EH (cell line): Measurements from ENCODE around the gene TRIP6.
"Not testable (repeated sequence)": the region's sequence is repeated elsewhere in the genome, so short reads cannot be mapped to it uniquely, and the experiment has no call there.

Source experiments
- DNase-seq: peaks from one replicate; pipeline ENCODE4 v3.0.0-alpha.2; 2015; ENCODE audit warnings: low read depth

Gene TRIP6

DNA sequence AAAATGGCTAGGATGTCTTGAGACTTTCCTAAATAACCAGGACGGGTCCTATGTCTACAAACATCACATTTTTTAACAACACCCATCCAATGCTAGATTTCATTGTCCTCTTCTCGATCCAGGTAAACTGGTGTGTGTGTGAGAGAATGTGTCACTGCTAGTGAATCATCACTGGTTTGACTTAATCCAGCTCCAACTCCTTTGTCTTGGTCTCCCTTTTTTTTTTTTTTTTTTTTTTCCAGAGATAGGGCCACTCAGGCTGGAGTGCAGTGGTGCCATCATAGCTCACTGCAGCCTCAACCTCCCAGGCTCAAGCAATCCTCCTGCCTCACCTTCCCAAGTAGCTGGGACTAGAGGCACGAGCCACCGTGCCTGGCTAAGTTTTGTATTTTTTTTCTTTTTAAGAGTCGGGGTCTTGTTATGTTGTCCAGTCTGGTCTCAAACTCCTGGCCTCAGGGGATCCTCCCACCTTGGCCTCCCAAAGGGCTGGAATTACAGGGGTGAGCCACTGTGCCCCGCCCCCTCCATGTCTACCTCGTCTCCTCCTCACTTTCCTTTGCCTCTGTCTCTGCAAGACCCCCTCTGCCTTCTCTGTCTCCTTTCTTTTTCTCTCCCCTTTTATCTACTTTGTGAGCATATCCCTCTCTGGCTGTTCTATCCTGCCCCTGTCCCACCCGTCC, 24.5 kb downstream of the TRIP6 start:
- peak; percentile 29 for DNase-seq

DNA sequence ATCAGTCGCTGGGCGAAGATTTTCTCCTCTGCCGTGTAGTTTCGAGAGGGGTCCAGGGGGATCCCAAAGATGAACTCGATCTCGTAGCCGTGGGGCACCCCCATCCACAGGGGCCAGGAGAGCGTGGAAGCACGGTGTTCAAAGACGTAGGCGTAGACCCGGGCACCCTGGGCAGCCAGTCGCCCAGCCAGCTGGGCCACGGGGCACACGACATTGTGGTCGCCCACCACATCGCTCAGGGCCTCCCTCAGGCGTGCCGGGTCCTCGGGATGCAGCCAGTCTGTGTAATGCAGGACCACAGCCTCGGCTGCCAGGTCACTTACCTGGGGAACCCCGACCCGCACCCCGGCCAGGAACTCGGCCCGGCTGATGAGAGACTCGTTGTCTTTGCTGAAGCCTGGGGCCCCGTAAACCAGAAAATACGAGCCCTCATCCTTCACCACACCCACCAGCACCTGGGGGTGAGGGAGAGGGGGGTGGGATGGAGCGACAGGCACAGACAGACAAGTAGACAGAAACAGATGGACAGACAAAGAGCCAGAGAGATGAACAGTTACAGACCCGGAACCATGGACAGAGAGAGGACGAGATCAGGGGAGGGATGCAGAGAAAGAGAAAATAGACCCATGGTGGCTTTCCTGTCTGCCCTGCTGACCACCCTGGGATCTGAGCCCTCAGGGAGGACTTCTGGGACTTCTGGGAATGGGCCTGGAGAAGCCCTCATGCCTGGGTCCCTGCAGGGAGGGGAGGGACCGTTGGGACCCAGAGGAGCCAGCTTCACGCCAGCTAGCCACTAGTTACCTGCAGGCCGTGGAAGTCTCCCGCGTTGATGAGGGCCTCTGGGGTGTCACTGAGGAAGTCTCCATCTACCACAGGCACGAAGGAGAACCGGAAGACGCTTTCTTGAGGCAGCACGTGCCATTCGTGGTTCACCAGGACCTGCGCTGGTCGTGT, 25.5 kb downstream of the TRIP6 start:
- DNase-seq = no peak

DNA sequence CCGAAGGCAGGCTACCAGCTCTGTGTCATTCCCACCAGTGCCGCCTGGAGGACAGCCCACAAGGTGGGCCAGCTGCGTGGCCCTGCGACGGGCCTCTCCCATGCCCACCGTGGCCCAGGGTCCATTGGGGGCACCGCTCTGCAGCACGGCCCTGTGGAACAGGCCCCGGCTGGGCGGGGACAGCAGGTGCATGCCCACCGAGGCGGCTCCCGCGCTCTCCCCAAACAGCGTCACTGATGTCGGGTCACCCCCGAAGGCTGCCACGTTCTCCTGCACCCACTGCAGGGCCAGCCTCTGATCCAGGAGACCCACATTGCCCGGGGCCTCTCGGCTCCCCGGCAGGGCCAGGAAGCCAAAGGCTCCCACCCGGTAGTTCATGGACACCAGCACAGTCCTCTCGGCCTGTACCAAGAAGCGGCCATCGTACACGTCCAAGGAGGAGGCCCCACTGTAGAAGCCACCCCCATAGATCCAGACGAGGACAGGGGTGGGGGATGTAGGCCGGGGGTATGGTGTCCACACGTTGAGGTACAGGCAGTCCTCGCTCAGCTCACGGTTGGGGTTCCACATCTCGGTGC, 26.2 kb downstream of the TRIP6 start:
- DNase-seq = no peak

DNA sequence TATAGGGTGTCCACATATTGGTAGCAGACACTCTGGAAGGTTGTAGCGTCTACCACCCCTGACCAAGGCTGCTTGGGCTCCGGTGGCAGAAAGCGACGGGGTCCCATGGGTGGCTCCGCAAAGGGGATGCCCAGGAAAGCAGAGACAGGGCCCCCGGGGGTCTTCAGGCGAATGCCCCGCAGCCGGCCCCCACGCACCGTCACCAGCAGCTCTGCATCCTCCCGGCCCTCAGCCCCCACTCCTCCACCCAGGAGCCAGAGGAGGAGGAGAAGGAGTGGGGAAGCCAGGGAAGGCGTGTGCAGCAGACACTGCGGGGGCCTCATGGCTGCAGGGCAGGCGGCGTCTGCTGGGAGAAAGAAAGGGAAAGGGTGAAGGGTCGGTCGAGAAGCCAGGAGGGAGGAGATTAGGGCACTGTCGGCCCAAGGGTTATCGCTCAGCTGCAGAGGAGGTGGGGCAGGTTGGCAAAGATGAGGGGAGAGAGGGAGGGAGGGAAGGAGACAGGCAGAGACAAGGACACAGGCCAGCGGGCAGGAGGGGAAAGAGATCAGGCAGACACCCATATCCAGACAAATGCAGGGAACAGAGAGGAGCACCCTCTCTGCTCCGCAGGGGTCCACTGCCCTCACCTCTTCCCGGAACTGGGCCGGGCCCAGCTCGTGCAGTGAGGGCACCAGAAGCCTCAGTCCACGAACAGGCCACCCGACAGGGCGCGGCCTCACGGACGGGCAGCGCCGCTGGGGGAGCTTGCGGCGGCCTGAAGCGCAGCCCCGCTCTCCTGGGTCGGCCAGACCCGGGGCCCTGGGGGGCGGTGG, 26.9 kb downstream of the TRIP6 start:
- no peak for DNase-seq

DNA sequence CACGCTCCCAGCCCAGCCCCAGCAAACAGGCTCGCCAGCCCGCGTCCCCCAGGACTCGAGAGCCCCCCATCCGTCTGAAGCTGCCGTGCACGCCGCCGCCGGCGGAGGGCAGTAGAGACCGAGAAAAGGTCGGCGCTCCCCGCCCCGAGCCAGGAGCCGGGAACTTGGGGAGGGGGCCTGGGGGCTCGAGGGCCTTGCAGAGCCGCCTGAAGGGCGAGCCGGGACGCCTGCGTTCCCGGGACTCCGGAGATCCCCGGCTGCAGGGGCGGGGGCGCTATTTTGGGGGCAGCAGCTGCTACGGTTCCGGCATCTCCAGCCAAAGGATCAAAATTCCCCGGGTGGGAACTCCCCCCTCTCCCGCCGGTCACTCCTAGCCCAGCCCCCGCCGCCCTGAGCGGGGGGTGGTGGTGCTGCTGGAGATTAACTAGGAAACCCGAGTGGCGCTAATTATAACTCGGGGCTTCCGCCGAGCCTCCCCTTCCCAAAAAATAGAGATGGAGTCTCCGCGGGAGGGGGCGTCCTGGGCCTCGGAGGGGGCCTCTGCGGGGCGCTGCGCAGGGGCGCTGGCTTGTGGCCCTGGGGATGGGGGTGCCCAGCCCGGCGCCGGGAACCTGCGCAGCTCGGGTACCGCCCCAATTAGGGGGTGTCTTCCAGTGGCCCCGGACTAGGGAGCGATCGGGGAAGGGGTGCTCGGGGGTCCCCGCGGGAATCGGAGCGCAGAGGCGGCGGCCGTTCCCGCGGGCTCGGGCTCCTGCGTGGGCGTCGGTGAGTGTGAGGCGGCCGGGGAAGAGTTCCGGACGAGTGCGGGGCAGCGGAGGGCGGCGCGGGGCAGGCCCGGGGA, 27.9 kb downstream of the TRIP6 start:
- peak; percentile 18 for DNase-seq

DNA sequence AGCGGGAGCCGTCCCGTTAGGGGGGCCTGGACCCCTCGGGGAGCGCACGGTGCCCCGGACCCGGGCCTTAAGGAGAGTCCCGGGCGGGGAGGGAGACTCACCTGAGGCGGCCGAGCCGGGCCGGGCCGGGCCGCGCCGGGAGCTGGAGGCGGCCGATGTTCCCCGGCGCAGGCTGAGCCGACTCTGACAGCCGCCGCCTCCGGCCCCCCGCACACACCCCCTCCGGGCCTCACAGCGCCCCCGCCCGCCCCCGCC, 28.4 kb downstream of the TRIP6 start, which contains the start of gene ACHE:
TSS of gene ACHE (minus strand) at position 188 of the 255 bp plus-strand sequence. CDS start 1,656 bp downstream, outside the sequence.
- DNase-seq = no peak

DNA sequence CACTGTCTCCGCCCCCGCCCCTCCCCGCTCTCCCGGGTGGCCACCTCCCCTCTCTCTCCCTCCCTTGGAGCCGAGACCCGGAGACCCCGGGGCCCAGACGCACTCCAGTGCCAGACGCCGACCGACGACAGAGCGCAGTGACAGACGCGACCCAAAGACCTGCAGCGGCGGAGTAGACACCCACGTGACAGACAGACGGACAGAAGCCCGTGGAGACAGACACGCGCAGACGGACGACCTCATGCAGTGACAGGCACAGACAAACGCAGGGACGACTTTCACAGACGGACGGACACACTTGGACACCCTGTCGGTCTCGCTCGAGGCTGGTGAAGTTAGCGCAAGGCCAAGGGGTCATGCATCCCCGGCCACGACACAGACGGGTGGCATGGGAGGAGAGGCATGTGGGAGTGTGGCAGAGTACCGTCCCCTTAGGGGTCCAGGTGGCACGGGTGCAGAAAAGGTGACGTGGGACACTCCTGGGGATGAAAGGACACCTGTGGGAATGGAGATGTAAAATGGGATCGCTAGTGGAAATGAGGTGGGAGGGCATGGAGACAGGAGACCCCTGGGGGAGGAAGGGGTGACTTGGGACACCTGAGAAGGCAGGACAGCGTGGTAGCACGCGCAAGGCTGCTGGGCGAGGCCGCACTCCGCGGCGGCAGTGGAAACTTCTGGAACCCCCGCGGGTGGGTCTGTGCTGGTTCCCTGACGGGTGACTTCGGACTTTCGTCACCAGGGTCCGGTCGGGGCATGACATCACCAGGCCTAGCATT, 29.0 kb downstream of the TRIP6 start:
- DNase-seq = no peak

DNA sequence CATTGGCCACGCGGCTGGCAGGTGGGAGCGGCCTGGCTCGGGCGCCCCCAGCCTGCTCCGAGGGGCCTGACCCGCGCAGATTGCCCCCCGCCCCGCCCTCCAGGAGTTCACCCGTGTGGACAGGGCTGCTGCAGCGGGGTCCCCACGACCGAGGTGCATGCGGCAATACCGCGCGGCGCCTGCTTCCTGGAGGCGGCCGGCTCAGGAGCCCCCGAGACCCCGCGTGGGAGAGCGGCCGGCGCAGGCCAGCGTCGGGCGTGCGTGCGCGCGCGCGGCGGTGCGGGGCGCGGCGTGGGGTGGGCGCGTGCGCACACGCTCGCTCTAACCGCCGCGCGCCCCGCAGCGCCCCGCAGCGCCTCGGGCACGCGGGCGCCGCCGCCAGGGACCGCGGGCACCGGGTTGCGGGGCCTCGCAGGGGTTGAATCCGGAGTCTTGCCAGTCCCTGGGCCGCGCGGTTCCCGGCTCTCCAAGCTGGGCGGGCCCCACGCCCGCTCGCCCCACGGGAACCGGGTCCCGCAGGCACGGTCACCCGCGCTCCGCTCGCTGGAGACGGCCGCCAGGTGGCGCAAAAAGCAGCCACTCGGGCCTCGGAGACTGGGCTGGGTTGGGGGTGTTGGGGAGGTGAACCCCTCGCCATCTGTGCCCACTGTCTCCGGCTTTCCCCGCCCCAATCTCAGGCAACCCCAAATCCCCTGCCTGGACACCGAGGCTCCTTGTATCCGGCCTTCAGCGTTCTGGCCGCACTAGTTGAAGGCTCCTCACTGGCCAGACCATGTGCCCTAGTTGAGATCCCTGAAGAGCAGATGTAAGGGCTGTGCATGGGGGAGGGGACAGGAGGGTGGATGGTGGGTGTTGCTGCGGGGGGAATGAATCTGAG, 29.8 kb downstream of the TRIP6 start:
- DNase-seq = peak; percentile 32

DNA sequence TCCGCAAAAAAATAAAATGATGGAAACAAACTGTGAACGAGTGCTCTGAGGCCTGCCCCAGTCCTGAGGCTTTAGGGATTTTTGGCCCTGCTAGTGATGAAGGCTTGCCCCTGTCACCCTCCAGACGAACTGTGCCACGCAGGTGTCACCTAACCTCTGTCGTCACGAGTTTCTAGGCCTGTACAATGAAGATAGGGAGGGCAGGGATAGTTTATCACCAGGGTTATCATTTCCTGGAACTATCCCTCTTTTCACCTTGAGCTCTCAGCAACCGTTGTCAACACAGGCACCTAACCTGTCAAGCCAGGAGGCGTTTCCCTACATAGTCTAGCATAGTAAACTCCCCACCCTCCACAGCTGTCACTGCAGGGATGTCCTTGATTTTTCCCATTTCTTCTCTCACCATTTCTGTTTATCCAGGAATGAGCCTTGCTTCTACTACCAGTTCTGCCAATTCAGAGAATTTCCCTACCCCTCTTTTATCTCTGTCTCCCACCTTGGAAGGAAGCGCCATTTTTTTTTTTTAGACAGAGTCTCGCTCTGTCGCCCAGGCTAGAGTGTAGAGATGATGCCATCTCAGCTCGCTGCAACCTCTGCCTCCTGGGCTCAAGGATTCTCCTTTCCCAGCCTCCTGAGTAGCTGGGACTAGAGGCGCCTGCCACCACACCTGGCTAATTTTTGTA, 30.7 kb downstream of the TRIP6 start:
- no peak for DNase-seq

DNA sequence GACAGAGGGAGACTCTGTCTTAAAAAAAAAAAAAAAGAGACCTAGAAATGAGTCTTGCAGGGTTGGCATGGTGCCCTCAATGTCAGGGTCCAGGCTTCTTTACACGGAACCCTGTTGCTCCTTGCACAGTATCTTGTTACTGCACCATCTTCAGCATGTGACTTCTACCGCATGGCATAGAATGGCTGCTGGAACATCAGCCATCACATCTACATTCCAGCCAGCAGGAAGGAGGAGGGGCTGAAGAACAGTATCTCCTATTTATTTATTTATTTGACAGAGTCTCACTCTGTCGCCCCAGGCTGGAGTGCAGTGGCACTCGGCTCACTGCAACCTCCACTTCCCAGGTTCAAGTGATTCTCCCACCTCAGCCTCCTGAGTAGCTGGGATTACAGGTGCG, 32.2 kb downstream of the TRIP6 start:
- no peak for DNase-seq

DNA sequence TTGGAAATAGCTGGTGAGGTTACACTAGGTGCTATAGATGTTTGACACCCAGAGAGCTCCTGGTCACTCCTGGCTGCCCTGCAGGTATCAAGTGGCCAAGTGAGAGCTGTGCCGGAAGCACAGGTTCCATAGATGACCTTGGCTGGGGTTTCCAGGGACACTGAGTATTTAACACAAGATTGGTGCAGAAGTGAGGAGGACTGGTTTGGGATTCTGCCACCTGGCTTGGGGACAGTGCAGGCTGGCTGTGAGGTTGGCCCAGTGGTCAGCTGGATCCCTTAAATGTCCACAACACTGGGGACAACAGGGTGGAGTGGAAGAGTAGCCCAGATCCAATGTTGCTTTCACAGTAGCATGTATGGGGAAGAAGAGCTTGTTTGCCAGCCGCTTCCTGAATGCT, 33.8 kb downstream of the TRIP6 start:
- DNase-seq = no peak

DNA sequence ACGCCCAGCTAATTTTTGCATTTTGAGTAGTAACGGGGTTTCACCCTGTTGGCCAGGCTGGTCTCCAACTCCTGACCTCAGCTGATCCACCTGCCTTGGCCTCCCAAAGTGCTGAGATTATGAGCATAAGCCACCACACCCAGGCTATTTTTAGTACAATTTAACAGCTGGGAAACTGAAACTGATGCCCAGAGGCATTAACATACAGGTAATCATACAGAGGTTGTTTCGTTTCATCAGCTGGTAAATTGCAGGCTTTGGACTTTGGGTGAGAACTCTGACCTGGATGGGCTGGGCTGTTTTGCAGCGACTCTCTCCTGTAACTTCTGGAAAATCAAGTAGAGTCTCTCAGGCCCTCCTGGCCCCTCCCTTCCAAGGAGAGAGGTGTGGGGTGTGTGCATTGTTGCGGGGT, 34.7 kb downstream of the TRIP6 start:
- no peak for DNase-seq

DNA sequence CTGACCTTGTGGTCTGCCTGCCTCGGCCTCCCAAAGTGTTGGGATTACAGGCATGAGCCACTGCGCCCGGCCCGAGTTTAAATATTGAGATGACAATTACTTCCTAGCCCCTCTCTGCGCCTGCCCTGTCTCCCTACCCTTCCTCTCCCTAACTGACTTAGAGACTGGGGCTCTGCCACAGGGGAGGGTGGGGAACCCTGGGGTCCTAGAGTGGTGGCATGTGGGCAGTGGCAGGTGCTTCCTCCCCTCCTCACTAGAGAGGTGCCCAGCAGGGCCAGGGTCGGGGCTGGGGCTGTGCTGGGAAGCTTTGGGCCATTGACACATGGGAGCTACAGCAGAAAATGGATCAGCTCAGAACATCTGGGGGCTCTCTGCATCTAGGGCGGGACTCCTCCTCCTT, 35.5 kb downstream of the TRIP6 start:
- DNase-seq = no peak

DNA sequence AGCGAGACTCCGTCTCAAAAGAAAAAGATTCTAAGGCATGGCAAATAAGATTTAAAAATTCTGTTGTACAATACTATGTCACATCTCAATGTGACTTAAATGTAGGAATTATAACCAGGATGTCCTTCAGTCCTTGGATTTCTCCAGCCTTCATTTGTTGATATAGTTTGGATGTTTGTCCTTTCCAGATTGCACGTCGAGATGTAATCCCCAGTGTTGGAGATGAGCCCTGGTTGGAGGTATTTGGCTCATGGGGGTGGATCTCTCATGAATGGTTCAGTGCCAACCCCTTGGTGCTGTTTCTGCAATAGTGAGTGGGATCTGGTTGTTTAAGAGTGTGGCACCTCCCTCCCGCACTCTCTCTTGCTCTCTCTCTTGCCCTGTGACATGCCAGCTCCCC, 41.3 kb downstream of the TRIP6 start:
- DNase-seq = no peak

DNA sequence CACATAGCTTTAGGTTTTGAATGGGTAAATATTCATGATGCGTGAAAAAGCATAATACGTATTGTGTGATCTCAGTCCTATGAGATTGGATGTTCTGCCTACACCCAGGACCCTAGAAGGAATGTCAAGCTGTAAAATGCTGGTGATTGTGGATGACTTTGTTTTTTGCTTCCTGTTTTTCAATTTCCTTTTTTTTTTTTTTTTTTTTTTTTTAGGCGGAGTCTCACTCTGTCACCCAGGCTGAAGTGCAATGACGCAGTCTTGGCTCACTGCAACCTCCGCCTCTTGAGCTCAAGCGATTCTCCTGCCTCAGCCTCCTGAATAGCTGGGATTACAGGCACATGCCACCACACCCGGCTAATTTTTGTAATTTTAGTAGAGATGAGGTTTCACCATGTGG, 43.3 kb downstream of the TRIP6 start:
- not testable (repeated sequence) for DNase-seq

DNA sequence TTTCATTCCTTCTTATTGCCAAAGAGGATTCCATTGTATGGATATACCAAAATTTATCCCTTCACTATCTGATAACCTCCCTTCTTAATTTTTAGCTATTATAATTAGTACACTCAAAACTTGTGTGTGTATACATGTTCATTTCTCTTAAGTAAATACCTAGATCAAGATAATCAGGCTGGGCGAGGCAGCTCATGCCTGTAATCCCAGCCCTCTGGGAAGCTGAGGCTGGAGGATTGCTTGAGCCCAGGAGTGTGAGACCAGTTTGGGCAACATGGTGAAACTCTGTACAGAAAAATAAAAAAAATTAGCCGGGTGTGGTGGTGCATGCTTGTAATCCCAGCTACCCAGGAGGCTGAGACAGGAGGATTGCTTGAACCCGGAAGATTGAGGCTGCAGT, 44.3 kb downstream of the TRIP6 start:
- DNase-seq = no peak

DNA sequence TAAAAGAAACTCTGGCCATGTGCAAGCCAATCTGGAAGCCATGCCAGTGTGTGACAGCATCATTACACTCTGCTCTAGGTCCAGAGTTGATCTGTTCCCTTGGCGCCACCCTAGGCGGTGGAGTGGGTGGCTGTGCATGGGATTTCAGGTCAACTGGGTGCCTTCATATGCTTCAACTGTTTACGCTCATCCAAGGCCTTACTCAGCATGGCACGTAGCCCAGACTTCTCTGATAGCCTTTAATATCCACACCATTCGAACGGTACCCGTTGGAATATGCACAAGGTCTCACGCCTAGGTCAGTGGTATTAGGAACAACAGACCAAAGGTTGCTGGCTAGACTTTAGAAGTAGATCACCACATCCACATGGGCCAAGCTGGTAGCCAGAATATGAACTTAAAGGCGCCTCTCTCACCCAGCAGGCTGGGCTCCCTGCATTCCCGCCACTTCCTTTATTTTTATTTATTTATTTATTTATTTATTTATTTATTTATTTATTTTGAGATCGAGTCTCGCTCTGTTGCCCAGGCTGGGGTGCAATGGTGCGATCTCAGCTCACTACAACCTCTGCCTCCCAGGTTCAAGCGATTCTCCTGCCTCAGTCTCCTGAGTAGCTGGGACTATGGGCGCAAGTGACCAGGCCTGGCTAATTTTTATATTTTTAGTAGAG, 47.2 kb downstream of the TRIP6 start:
- DNase-seq = no peak

DNA sequence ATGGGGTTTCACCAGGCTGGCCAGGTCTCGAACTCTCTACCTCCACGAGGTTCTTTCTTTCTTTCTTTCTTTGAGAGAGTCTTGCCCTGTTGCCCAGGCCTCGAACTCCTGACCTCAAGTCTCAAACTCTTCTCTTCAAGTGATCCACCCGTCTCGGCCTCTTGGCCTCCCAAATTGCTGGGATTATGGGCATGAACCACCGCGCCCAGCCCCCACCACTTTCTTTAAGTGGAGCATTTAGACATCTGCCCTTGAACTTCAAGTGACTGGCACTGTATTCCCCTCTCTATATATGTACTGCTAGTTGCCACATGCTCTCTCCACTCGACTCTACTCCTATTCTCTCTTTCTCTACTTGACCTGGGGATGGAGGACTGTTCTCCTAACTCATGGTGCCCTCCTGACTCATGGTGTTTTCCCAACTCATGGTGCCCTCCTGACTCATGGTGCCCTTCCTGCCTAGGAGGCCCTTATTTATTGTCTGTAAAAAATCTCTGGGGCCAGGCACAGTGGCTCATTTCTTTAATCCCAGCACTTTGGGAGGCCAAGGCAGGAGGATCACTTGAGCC, 47.8 kb downstream of the TRIP6 start:
- DNase-seq = no peak
